H1 (cell line): Measurements from ENCODE around the gene LRIG2. TPM values are rescaled to one million over a fixed set of nuclear protein-coding genes. Genes with fewer than 3 reads are reported as not detected.

Experiments
- CTCF ChIA-PET: fragments of 300-600 bp; sonication (Branson Sonifier 250); formaldehyde crosslinking; loops from one replicate; lab custom pipeline; 2021; ENCODE audit not compliant: partially characterized antibody; lab: Charles Lee
- POLR2A ChIA-PET: fragments of 300-600 bp; sonication (Branson Sonifier 250); formaldehyde crosslinking; loops from one replicate; lab custom pipeline; 2021; ENCODE audit warnings: inconsistent platforms; ENCODE audit not compliant: partially characterized antibody; lab: Charles Lee
- DNase-seq, 2 experiments: peaks; one replicate each; pipeline versions ENCODE4 v3.0.0 to v3.0.0-alpha.2; 2010 to 2022; ENCODE audit warnings: low spot score in 2 of 2, low read depth in 1 of 2, mixed read lengths in 1 of 2
- FAIRE-seq: peaks from 2 replicates; lab custom pipeline; 2011; peaks lifted over from hg19 to GRCh38; lab: Jason Lieb, UNC
- H2AFZ ChIP-seq: 2 replicates; pipeline ENCODE4 v1.8.1; 2012; ENCODE audit warnings: low read length, inconsistent platforms
- H2AK5ac ChIP-seq: 2 replicates; pipeline ENCODE4 v1.6.1; 2013; ENCODE audit warnings: low read depth, low read length
- H2BK120ac ChIP-seq: replicated peaks from 2 replicates; pipeline ENCODE3; 2013; ENCODE audit warnings: low read depth, low read length, inconsistent platforms
- H2BK12ac ChIP-seq: 2 replicates; pipeline ENCODE4 v1.6.1; 2013; ENCODE audit warnings: low read depth, low read length
- H2BK15ac ChIP-seq: 2 replicates; pipeline ENCODE4 v1.6.1; 2013; ENCODE audit warnings: low read length
- H2BK20ac ChIP-seq: 2 replicates; pipeline ENCODE4 v1.6.1; 2013; ENCODE audit warnings: low read length
- H2BK5ac ChIP-seq: 2 replicates; pipeline ENCODE4 v1.6.1; 2013; ENCODE audit warnings: low read depth, low read length
- H3K14ac ChIP-seq: 2 replicates; pipeline ENCODE4 v1.6.1; 2013; ENCODE audit warnings: inconsistent platforms; ENCODE audit not compliant: insufficient read length
- H3K18ac ChIP-seq: 2 replicates; pipeline ENCODE4 v1.6.1; 2013; ENCODE audit warnings: low read length; ENCODE audit errors: extremely low read depth
- H3K23ac ChIP-seq: 2 replicates; pipeline ENCODE4 v1.6.1; 2013; ENCODE audit warnings: inconsistent platforms; ENCODE audit not compliant: insufficient read length
- H3K23me2 ChIP-seq: 2 replicates; pipeline ENCODE4 v1.6.1; 2013; ENCODE audit warnings: low read depth, low read length
- H3K27ac ChIP-seq: 2 replicates; pipeline ENCODE4 v1.6.1; 2011; ENCODE audit warnings: low read depth, low read length, inconsistent platforms
- H3K27me3 ChIP-seq, 4 experiments: replicated peaks in 1 of 4; 1 replicate in 1 of 4; 2 replicates in 3 of 4; pipeline versions ENCODE4 v1.6.1 to v1.8.1; 2011 to 2013; ENCODE audit warnings: low read length in 3 of 4, mild to moderate bottlenecking in 3 of 4, inconsistent platforms in 2 of 4, mixed read lengths in 2 of 4, moderate library complexity in 1 of 4; ENCODE audit not compliant: control insufficient read depth in 3 of 4, insufficient read depth in 3 of 4; ENCODE audit errors: extremely low read depth in 1 of 4
- H3K36me3 ChIP-seq, 4 experiments: 2 replicates each; pipeline versions ENCODE4 v1.6.1 to v1.8.1; 2011 to 2013; ENCODE audit warnings: mild to moderate bottlenecking in 4 of 4, low read length in 3 of 4, moderate library complexity in 2 of 4, control low read depth in 1 of 4, inconsistent platforms in 1 of 4; ENCODE audit not compliant: insufficient read depth in 4 of 4, control insufficient read depth in 2 of 4
- H3K4ac ChIP-seq: replicated peaks from 2 replicates; pipeline ENCODE3; 2013; ENCODE audit warnings: low read length, low read depth, mixed read lengths, inconsistent platforms; ENCODE audit not compliant: insufficient read length
- H3K4me1 ChIP-seq, 4 experiments: replicated peaks in 1 of 4; 1 replicate in 1 of 4; 2 replicates in 3 of 4; pipeline versions ENCODE4 v1.6.1 to v1.8.1; 2011 to 2013; ENCODE audit warnings: low read length in 3 of 4, inconsistent platforms in 2 of 4, mixed read lengths in 1 of 4; ENCODE audit not compliant: insufficient read depth in 4 of 4, control insufficient read depth in 3 of 4
- H3K4me2 ChIP-seq, 2 experiments: 2 replicates each; pipeline versions ENCODE4 v1.6.1 to v1.8.1; 2011 to 2013; ENCODE audit warnings: low read depth in 2 of 2, low read length in 2 of 2, control low read depth in 1 of 2, inconsistent platforms in 1 of 2, mild to moderate bottlenecking in 1 of 2; ENCODE audit not compliant: insufficient read depth in 1 of 2
- H3K4me3 ChIP-seq, 4 experiments: fragments of 200-600, 300-600 bp in 1 of 4; sonication (generic), shearing (Covaris generic), sonication (Bioruptor Twin) in 1 of 4; 2 replicates each; pipeline versions ENCODE4 v1.5.1 to v1.8.1; 2011 to 2016; ENCODE audit warnings: low read length in 4 of 4, low read depth in 3 of 4, control low read depth in 2 of 4, inconsistent platforms in 2 of 4, mild to moderate bottlenecking in 2 of 4, mixed read lengths in 1 of 4, moderate library complexity in 1 of 4; ENCODE audit not compliant: insufficient read depth in 2 of 4; ENCODE audit errors: extremely low read depth in 1 of 4
- H3K56ac ChIP-seq: replicated peaks from 2 replicates; pipeline ENCODE3; 2013; ENCODE audit warnings: low read depth, mild to moderate bottlenecking, mixed read lengths, low read length, inconsistent platforms; ENCODE audit not compliant: insufficient read length
- H3K79me1 ChIP-seq: 2 replicates; pipeline ENCODE4 v1.6.1; 2013; ENCODE audit warnings: low read depth, low read length, control low read depth
- H3K79me2 ChIP-seq, 2 experiments: 2 replicates each; pipeline versions ENCODE4 v1.6.1 to v1.8.1; 2012 to 2013; ENCODE audit warnings: low read length in 2 of 2, mild to moderate bottlenecking in 2 of 2, inconsistent platforms in 1 of 2; ENCODE audit not compliant: insufficient read depth in 2 of 2, control insufficient read depth in 1 of 2
- H3K9ac ChIP-seq, 4 experiments: replicated peaks in 1 of 4; 1 replicate in 1 of 4; 2 replicates in 3 of 4; pipeline versions ENCODE4 v1.6.1 to v1.8.1; 2011 to 2013; ENCODE audit warnings: low read depth in 3 of 4, low read length in 3 of 4, control low read depth in 2 of 4, mild to moderate bottlenecking in 2 of 4, moderate library complexity in 2 of 4, inconsistent platforms in 1 of 4; ENCODE audit errors: extremely low read depth in 1 of 4
- H3K9me3 ChIP-seq, 2 experiments: 2 replicates each; pipeline versions ENCODE4 v1.6.1 to v1.8.1; 2012 to 2013; ENCODE audit warnings: mild to moderate bottlenecking in 2 of 2, moderate library complexity in 2 of 2, control low read depth in 1 of 2, inconsistent platforms in 1 of 2, low read depth in 1 of 2, low read length in 1 of 2, mixed read lengths in 1 of 2; ENCODE audit not compliant: insufficient read depth in 2 of 2
- H4K20me1 ChIP-seq, 2 experiments: replicated peaks in 1 of 2; 2 replicates each; pipeline versions ENCODE3 to v1.8.1; 2011 to 2013; ENCODE audit warnings: inconsistent platforms in 2 of 2, low read length in 2 of 2, mild to moderate bottlenecking in 1 of 2; ENCODE audit not compliant: insufficient read depth in 2 of 2, control insufficient read depth in 1 of 2
- H4K5ac ChIP-seq: 2 replicates; pipeline ENCODE4 v1.6.1; 2013; ENCODE audit warnings: low read length, low read depth, mixed read lengths, inconsistent platforms; ENCODE audit not compliant: insufficient read length
- H4K8ac ChIP-seq: 2 replicates; pipeline ENCODE4 v1.8.0; 2013; ENCODE audit warnings: mild to moderate bottlenecking, moderate library complexity, low read length, inconsistent platforms; ENCODE audit not compliant: insufficient read depth; ENCODE audit errors: extremely low read depth
- H4K91ac ChIP-seq: replicated peaks from 2 replicates; pipeline ENCODE3; 2013; ENCODE audit warnings: low read length, mixed read lengths, inconsistent platforms; ENCODE audit not compliant: insufficient read length
- ASH2L ChIP-seq: fragments of 200-600, 300-600 bp; sonication (generic); IDR thresholded peaks from one replicate; pipeline ENCODE4 v1.7.1; 2017; ENCODE audit warnings: low read length
- BACH1 ChIP-seq: IDR thresholded peaks from 2 replicates; pipeline ENCODE4 v1.6.1; 2012; ENCODE audit warnings: low read length, improper control_type of control experiment
- EGR1 ChIP-seq: IDR thresholded peaks from 2 replicates; pipeline ENCODE4 v1.6.1; 2011; ENCODE audit warnings: low read depth, low read length, borderline replicate concordance
- MAFK ChIP-seq: IDR thresholded peaks from 2 replicates; pipeline ENCODE4 v1.6.1; 2012; ENCODE audit warnings: low read depth, mild to moderate bottlenecking, improper control_type of control experiment, low read length
- NANOG ChIP-seq: IDR thresholded peaks from 2 replicates; pipeline ENCODE4 v1.6.1; 2011; ENCODE audit warnings: low read length, low read depth, mild to moderate bottlenecking, inconsistent platforms; ENCODE audit not compliant: insufficient read depth, poor library complexity, severe bottlenecking
- RFX5 ChIP-seq: IDR thresholded peaks from 2 replicates; pipeline ENCODE4 v1.6.1; 2011; ENCODE audit warnings: low read depth, low read length, improper control_type of control experiment, borderline replicate concordance
- SP1 ChIP-seq: IDR thresholded peaks from 2 replicates; pipeline ENCODE4 v1.6.1; 2011; ENCODE audit warnings: low read depth, low read length
- SP4 ChIP-seq: IDR thresholded peaks from 2 replicates; pipeline ENCODE4 v1.6.1; 2012; ENCODE audit warnings: low read length, inconsistent platforms
- SUZ12 ChIP-seq: fragments of 200-600 bp; sonication (generic); IDR thresholded peaks from 2 replicates; pipeline ENCODE4 v1.6.1; 2012; ENCODE audit warnings: mild to moderate bottlenecking, inconsistent platforms, low read length, moderate library complexity, mixed read lengths
- TBP ChIP-seq: IDR thresholded peaks from 2 replicates; pipeline ENCODE4 v1.6.1; 2011; ENCODE audit warnings: low read depth, low read length, improper control_type of control experiment
- TEAD4 ChIP-seq: IDR thresholded peaks from 2 replicates; pipeline ENCODE4 v1.6.1; 2012; ENCODE audit warnings: low read depth, low read length, inconsistent platforms, mixed read lengths
- ZNF274 ChIP-seq: IDR thresholded peaks from 2 replicates; pipeline ENCODE4 v1.7.0; 2012; ENCODE audit warnings: low read length, borderline replicate concordance; ENCODE audit errors: extremely low read depth
- WGBS, 2 experiments: shearing (Covaris generic) in 1 of 2; methylation state at CpG; one replicate each; pipeline versions ENCODE4 v1.1.6 to v1.1.7; 2013 to 2015; ENCODE audit warnings: low lambda C conversion rate in 2 of 2, mixed read lengths in 2 of 2, inconsistent platforms in 1 of 2, low coverage in 1 of 2, missing lambda C conversion rate in 1 of 2; ENCODE audit not compliant: insufficient replicate concordance in 2 of 2, insufficient coverage in 1 of 2, insufficient read length in 1 of 2; ENCODE audit errors: extremely low coverage in 1 of 2, missing lambda C conversion rate in 1 of 2; 5-methylcytosine and 5-hydroxymethylcytosine counted together
- polyA plus RNA-seq, 7 experiments: library from polyadenylated mRNA; depleted of rRNA in 3 of 7; stranded (reverse) in 5 of 7; unstranded in 2 of 7; fragments of >200 nt in 5 of 7; fragments of 200-250 nt in 2 of 7; gene quantifications; 1 replicate in 5 of 7; 2 replicates in 1 of 7; 4 replicates in 1 of 7; pipeline versions ENCODE4 v1.2.1 to v1.2.3, GENCODE V29; 2011 to 2013; ENCODE audit warnings: missing spikeins in 2 of 7, mixed read lengths in 2 of 7
- total RNA-seq: library from RNA; stranded (reverse); fragmentation: NEBNext Ultra II Directional; extraction: Animal tissue kit (Norgen Biotek cat#: 25700); gene quantifications from 2 replicates; pipeline ENCODE4 v1.2.1, GENCODE V29; 2021
- TF ChIP-seq, protein P1 (sequence below): IDR thresholded peaks from 2 replicates; pipeline ENCODE4 v1.6.1; 2011; ENCODE audit warnings: low read depth, mild to moderate bottlenecking, low read length; ENCODE audit not compliant: insufficient read depth
- TF ChIP-seq, protein P2 (sequence below): IDR thresholded peaks from 2 replicates; pipeline ENCODE4 v1.6.1; 2012; ENCODE audit warnings: inconsistent platforms

Gene LRIG2
- total and polyA plus RNA-seq, 2 of the 8 experiments (the other 6 are each of a cell fraction or from before 2014, with no cell fraction given): 16.2 to 20.9 TPM

DNA sequence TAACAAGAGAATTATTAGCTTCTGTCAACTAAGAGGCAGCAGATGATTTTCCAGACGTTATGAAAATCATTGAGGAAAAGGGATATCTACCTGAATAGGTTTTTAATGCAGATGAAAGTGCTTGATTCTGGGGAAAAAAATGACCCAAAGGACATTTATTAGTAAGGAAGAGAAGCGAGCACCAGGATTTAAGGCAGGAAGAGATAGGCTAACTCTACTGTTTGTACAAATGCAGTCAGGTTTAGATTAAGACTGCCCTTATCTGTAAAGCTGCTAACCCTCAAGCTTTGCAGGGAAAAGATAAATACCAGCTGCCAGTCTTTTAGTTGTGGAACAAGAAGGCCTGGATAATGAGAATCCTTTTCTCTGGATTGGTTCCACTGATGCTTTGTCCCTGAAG, 33.0 kb upstream of the LRIG2 start:
- no peak overlapping the region for H2AFZ ChIP-seq
- no peaks in the 10 kb centered on the region for H3K36me3 ChIP-seq
- H3K27ac ChIP-seq: no peak overlapping the region
- no peak overlapping the region for H4K5ac ChIP-seq
- no peak overlapping the region for H3K23ac ChIP-seq
- no peak overlapping the region for H2AK5ac ChIP-seq
- H3K4me3 ChIP-seq: no peak overlapping the region
- H3K14ac ChIP-seq: no peak overlapping the region
- H4K91ac ChIP-seq: no peak overlapping the region
- no peaks in the 10 kb centered on the region for H3K79me2 ChIP-seq
- peak overlapping the region; percentile 99; the same call in 1 of the 2 replicates for H2BK5ac ChIP-seq
- CTCF ChIA-PET: interaction anchor here (1.1 to 5.4 kb wide), 4 partner anchors 12 to 161 kb away, joined by 3 to 50 read pairs (median 26); partner anchors contain the start of gene LRIG2
- POLR2A ChIA-PET: interaction anchor here (1.0 to 4.4 kb wide), 4 partner anchors 10 to 86 kb away, joined by 4 to 50 read pairs (median 16); partner anchors contain the start of gene SLC16A1
- FAIRE-seq (no peak), DNase-seq (no peak)
- H3K4me2 ChIP-seq: no peak overlapping the region
- no peaks in the 10 kb centered on the region for H4K20me1 ChIP-seq
- H3K4ac ChIP-seq: no peak overlapping the region
- no peak overlapping the region for H4K8ac ChIP-seq
- H2BK15ac ChIP-seq: no peak overlapping the region
- H3K27me3 ChIP-seq: no peaks in the 10 kb centered on the region
- peak overlapping the region; percentile 79 for H2BK120ac ChIP-seq
- H2BK20ac ChIP-seq: peak overlapping the region; percentile 99
- peaks cover 16 to 37% (median 21%) of the 10 kb centered on the region in 4 experiments for H3K4me1 ChIP-seq
- WGBS, 2 experiments: 76% methylated on average over 2 of the region's 2 CpGs; no CpG with 5 or more reads in 1 of the 2 experiments
- H3K79me1 ChIP-seq: no peaks in the 10 kb centered on the region
- H3K56ac ChIP-seq: no peak overlapping the region
- peak overlapping the region; percentile 71; the same call in 1 of the 2 replicates for H3K18ac ChIP-seq
- H3K23me2 ChIP-seq: no peaks in the 10 kb centered on the region
- H3K9me3 ChIP-seq: no peaks in the 10 kb centered on the region
- no peak overlapping the region for H3K9ac ChIP-seq
- peak overlapping the region; percentile 88 for H2BK12ac ChIP-seq
- TF ChIP-seq, protein P1, sequence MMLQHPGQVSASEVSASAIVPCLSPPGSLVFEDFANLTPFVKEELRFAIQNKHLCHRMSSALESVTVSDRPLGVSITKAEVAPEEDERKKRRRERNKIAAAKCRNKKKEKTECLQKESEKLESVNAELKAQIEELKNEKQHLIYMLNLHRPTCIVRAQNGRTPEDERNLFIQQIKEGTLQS: no peak
- TF ChIP-seq EGR1 (no peak), TBP (no peak), TEAD4 (no peak), ZNF274 (no peak), ASH2L (no peak), SP4 (no peak), SP1 (no peak), NANOG (no peak), SUZ12 (no peak), BACH1 (no peak), RFX5 (no peak), MAFK (no peak)
- TF ChIP-seq, protein P2, sequence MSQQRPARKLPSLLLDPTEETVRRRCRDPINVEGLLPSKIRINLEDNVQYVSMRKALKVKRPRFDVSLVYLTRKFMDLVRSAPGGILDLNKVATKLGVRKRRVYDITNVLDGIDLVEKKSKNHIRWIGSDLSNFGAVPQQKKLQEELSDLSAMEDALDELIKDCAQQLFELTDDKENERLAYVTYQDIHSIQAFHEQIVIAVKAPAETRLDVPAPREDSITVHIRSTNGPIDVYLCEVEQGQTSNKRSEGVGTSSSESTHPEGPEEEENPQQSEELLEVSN: no peak
